GM21390 (cell line): ENCODE results near the gene EMX1.

Experiments used
- ATAC-seq: cut with Tn5 transposase; IDR thresholded peaks from one replicate; pipeline ENCODE4 v1.9.1; 2021; ENCODE audit not compliant: unreplicated experiment

Gene EMX1

GRCh38 chr2:72974436-72974754 lies 57.1 kb downstream of the EMX1 start:
- no peak for ATAC-seq

- ATAC-seq: no peak
Measured at GRCh38 chr2:72975017-72975416, 57.7 kb downstream of the EMX1 start.

- no peak for ATAC-seq
Measured at GRCh38 chr2:72979896-72980295, 62.6 kb downstream of the EMX1 start.

- no peak for ATAC-seq
Measured at GRCh38 chr2:72980535-72981217, 63.4 kb downstream of the EMX1 start.

GRCh38 chr2:72981536-72981935 lies 64.2 kb downstream of the EMX1 start:
- ATAC-seq: no peak

- no peak for ATAC-seq
Measured at GRCh38 chr2:72982219-72982618, 64.9 kb downstream of the EMX1 start.

- no peak for ATAC-seq
Measured at GRCh38 chr2:72982781-72983499, 65.6 kb downstream of the EMX1 start.

- no peak for ATAC-seq
Measured at GRCh38 chr2:72983500-72984161, 66.3 kb downstream of the EMX1 start.

GRCh38 chr2:72984172-72984671 lies 66.9 kb downstream of the EMX1 start:
- ATAC-seq: no peak
